ENCODE measurements around the gene LRRC32.

- TF ChIP-seq POLR2AphosphoS5 (IDR thresholded peaks at IDR 0.05; ENCODE audit: low read depth, low read length) (no peak), POLR2A (IDR thresholded peaks at IDR 0.05; ENCODE audit: low read depth, low read length) (no peak)
Observed at GRCh38 chr11:76615950-76616349, 54.6 kb downstream of the LRRC32 start.
